ENCODE measurements around the gene FEV.

GRCh38 chr2:219018726-219019125 lies 33.7 kb upstream of the FEV start:
- TF ChIP-seq CTCF (IDR thresholded peaks at IDR 0.05): no peak
- TF ChIP-seq POLR2A (IDR thresholded peaks at IDR 0.05): no peak

Measured in lower leg skin (tissue), 3 donors.